ENCODE data around the gene PALD1. TPM values are rescaled to one million over a fixed set of nuclear protein-coding genes. Genes with fewer than 3 reads are reported as not detected.

Gene PALD1
- total and polyA plus RNA-seq, 2 of the 13 experiments (the other 11 are each of a cell fraction or from before 2014, with no cell fraction given): 0.07 to 0.09 TPM

DNA sequence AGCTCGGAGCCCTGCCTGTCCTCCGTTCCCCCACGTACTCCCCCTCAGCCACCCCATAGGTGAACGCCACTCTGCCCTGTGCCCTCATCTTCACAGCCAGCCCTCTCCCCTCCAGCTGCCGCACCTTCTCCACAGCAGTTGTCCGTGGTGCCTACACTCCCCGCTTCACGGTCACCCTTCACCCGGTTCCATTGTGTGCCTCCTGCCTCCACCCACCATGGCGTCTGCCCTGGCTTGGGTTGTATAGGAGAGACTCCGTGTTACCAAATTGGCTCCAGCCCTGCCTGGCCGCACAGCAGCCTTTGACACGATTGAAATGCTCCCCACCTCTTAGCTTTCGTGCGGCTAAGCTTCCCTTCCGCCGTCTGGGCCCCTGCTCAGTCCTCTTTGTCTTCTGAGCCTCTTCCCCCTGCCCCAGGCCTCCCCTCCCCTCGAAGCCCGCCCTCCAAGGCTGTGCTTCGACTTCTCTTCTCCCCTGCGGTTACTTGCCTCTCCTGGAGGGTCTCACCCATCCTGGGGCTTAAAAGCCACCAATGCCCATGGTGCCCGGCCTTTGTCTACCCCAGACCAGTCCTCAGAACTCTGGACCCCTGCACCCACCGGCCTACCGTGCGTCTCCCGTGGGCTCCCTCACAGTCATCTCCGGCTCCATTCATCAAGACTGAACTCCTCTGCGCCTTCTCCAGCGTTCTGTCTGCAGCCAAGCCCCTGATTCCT lies 18.6 kb upstream of the PALD1 start:
- FAIRE-seq: no peak
- POLR2A ChIA-PET: no interaction called here
- no peak overlapping the region for H3K4me3 ChIP-seq (replicated peaks in 1 of 3; ENCODE audit: insufficient read depth in 1 of 3, low read depth in 2 of 3, low read length in 3 of 3)
- CTCF ChIA-PET (ENCODE audit: low intra/inter-chr PET ratio, low total read pairs): no interaction called here
- H3K9ac ChIP-seq (ENCODE audit: insufficient read depth, low read depth, low read length): no peak overlapping the region
- 57% methylated on average over 29 of the region's 29 CpGs for WGBS (ENCODE audit: low lambda C conversion rate)
- no peaks in the 10 kb centered on the region for H4K20me1 ChIP-seq (ENCODE audit: insufficient read depth, low read length)
- H2AFZ ChIP-seq (ENCODE audit: low read length): no peak overlapping the region
- H3K4me2 ChIP-seq (ENCODE audit: low read depth, low read length): no peak overlapping the region
- no peak; the same call in 2 of the 3 replicates for ATAC-seq
- BruUV-seq (replicated peaks): no TSS peak
- no peaks in the 10 kb centered on the region for H3K4me1 ChIP-seq (ENCODE audit: insufficient read depth, low read length)
- no peaks in the 10 kb centered on the region for H3K79me2 ChIP-seq (ENCODE audit: insufficient read depth, low read length)
- no peaks in the 10 kb centered on the region for H3K36me3 ChIP-seq (replicated peaks in 1 of 2; ENCODE audit: control insufficient read depth in 1 of 2, insufficient read depth in 2 of 2, low read length in 2 of 2)
- no peak for TF ChIP-seq ZNF790 (CRISPR knock-in tag; IDR thresholded peaks at IDR 0.05; ENCODE audit: borderline replicate concordance)
- no peak for TF ChIP-seq ZNF101 (CRISPR knock-in tag; IDR thresholded peaks at IDR 0.05; ENCODE audit: borderline replicate concordance, low read depth)
- no peak for TF ChIP-seq ZNF556 (CRISPR knock-in tag; IDR thresholded peaks at IDR 0.05; ENCODE audit: borderline replicate concordance)
- no peak for TF ChIP-seq GTF3A (CRISPR knock-in tag; conservative IDR thresholded peaks at IDR 0.05)
- no peak for TF ChIP-seq ZNF614 (CRISPR knock-in tag; IDR thresholded peaks at IDR 0.05; ENCODE audit: borderline replicate concordance)
- TF ChIP-seq, protein P1, sequence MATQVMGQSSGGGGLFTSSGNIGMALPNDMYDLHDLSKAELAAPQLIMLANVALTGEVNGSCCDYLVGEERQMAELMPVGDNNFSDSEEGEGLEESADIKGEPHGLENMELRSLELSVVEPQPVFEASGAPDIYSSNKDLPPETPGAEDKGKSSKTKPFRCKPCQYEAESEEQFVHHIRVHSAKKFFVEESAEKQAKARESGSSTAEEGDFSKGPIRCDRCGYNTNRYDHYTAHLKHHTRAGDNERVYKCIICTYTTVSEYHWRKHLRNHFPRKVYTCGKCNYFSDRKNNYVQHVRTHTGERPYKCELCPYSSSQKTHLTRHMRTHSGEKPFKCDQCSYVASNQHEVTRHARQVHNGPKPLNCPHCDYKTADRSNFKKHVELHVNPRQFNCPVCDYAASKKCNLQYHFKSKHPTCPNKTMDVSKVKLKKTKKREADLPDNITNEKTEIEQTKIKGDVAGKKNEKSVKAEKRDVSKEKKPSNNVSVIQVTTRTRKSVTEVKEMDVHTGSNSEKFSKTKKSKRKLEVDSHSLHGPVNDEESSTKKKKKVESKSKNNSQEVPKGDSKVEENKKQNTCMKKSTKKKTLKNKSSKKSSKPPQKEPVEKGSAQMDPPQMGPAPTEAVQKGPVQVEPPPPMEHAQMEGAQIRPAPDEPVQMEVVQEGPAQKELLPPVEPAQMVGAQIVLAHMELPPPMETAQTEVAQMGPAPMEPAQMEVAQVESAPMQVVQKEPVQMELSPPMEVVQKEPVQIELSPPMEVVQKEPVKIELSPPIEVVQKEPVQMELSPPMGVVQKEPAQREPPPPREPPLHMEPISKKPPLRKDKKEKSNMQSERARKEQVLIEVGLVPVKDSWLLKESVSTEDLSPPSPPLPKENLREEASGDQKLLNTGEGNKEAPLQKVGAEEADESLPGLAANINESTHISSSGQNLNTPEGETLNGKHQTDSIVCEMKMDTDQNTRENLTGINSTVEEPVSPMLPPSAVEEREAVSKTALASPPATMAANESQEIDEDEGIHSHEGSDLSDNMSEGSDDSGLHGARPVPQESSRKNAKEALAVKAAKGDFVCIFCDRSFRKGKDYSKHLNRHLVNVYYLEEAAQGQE (IDR thresholded peaks at IDR 0.05; ENCODE audit: borderline replicate concordance in 1 of 2, low read depth in 1 of 2, low read length in 2 of 2): no peak
- TF ChIP-seq SAFB2 (CRISPR knock-in tag; IDR thresholded peaks at IDR 0.05; ENCODE audit: borderline replicate concordance, low read depth): no peak
- no peak for TF ChIP-seq ARNTL (CRISPR knock-in tag; IDR thresholded peaks at IDR 0.05)
- TF ChIP-seq ZNF44 (CRISPR knock-in tag; IDR thresholded peaks at IDR 0.05): no peak
- TF ChIP-seq MTF2 (CRISPR knock-in tag; IDR thresholded peaks at IDR 0.05; ENCODE audit: borderline replicate concordance): no peak
- no peak for TF ChIP-seq ZBTB7B (CRISPR knock-in tag; IDR thresholded peaks at IDR 0.05)
- TF ChIP-seq ETV5 (CRISPR knock-in tag; IDR thresholded peaks at IDR 0.05; ENCODE audit: borderline replicate concordance): no peak
- no peak for TF ChIP-seq CCAR2 (optimal IDR thresholded peaks at IDR 0.05; ENCODE audit: low read depth, low read length)
- peaks cover 1 to 30% of the 10 kb centered on the region in 2 experiments; a peak in 4 of 5 replicates for H3K27me3 ChIP-seq (ENCODE audit: control insufficient read depth in 1 of 2, insufficient read depth in 2 of 2, low read length in 2 of 2)
- DNase-seq (ENCODE audit: low spot score): no peak
- H3K9me3 ChIP-seq (ENCODE audit: low read length): no peaks in the 10 kb centered on the region
- in situ Hi-C loops (cut with HindIII; ENCODE audit: extremely low pct_ligation_motif_present, low pct_unique_long_range_greater_than_20kb): loop anchor here (5.0 kb wide), 1 partner anchor 77 kb away; no protein-coding TSS in a partner anchor
- H3K27ac ChIP-seq (ENCODE audit: extremely low read length, insufficient read depth, low read length): no peak overlapping the region
- intact Hi-C loops (cut with micrococcal nuclease; ENCODE audit: unreplicated experiment): no loop called here

Data from HepG2 (cell line).